ENCODE data around the gene WASF2.
"Not testable (repeated sequence)": the region's sequence is repeated elsewhere in the genome, so short reads cannot be mapped to it uniquely, and the experiment has no call there.

Gene WASF2

GRCh38 chr1:27515626-27516025 is 25.7 kb upstream of the WASF2 start:
- H3K4me1 ChIP-seq = no peaks in the 10 kb centered on the region
- H3K9me3 ChIP-seq = no peaks in the 10 kb centered on the region
- no peaks in the 10 kb centered on the region for H3K36me3 ChIP-seq (replicated peaks)
- H3K4me3 ChIP-seq = no peak overlapping the region
- no peak for DNase-seq (ENCODE audit: low spot score in 2 of 2)
- in situ Hi-C loops (cut with MboI; ENCODE audit: low sequenced_read_pairs) = no loop called here
- no peaks in the 10 kb centered on the region for H3K27me3 ChIP-seq (ENCODE audit: low read depth)

- Histone ChIP-seq H3K27me3 (ENCODE audit: low read depth) (no peaks in the 10 kb centered on the region), H3K9me3 (no peaks in the 10 kb centered on the region), H3K4me3 (no peak overlapping the region), H3K4me1 (no peaks in the 10 kb centered on the region), H3K36me3 (replicated peaks) (no peaks in the 10 kb centered on the region)
- DNase-seq (ENCODE audit: low spot score in 2 of 2) = no peak
- in situ Hi-C loops (cut with MboI; ENCODE audit: low sequenced_read_pairs) = no loop called here
Observed at GRCh38 chr1:27513958-27514357, 24.0 kb upstream of the WASF2 start.

- DNase-seq (ENCODE audit: low spot score in 2 of 2) = no peak
- Histone ChIP-seq H3K36me3 (replicated peaks) (no peaks in the 10 kb centered on the region), H3K27me3 (ENCODE audit: low read depth) (no peaks in the 10 kb centered on the region), H3K4me3 (no peak overlapping the region), H3K4me1 (no peaks in the 10 kb centered on the region), H3K9me3 (no peaks in the 10 kb centered on the region)
- in situ Hi-C loops (cut with MboI; ENCODE audit: low sequenced_read_pairs) = no loop called here
Observed at GRCh38 chr1:27513528-27513927, 23.6 kb upstream of the WASF2 start.

GRCh38 chr1:27509127-27510080 is 19.4 kb upstream of the WASF2 start:
- peaks cover 7% of the 10 kb centered on the region for H3K4me1 ChIP-seq
- in situ Hi-C loops (cut with MboI; ENCODE audit: low sequenced_read_pairs) = no loop called here
- no peak for DNase-seq (ENCODE audit: low spot score in 2 of 2)

GRCh38 chr1:27507960-27508665 is 18.1 kb upstream of the WASF2 start:
- DNase-seq (ENCODE audit: low spot score in 2 of 2) = no peak
- Histone ChIP-seq H3K27me3 (ENCODE audit: low read depth) (no peaks in the 10 kb centered on the region), H3K9me3 (no peaks in the 10 kb centered on the region), H3K4me1 (peaks cover 14% of the 10 kb centered on the region), H3K36me3 (replicated peaks) (no peaks in the 10 kb centered on the region), H3K4me3 (no peak overlapping the region)
- in situ Hi-C loops (cut with MboI; ENCODE audit: low sequenced_read_pairs) = no loop called here

More at GRCh38 chr1:27509127-27510080, 19.4 kb upstream of the WASF2 start:
- Histone ChIP-seq H3K4me3 (no peak overlapping the region), H3K9me3 (no peaks in the 10 kb centered on the region), H3K27me3 (ENCODE audit: low read depth) (no peaks in the 10 kb centered on the region), H3K36me3 (replicated peaks) (no peaks in the 10 kb centered on the region)

GRCh38 chr1:27506703-27507102 is 16.7 kb upstream of the WASF2 start:
- H3K4me3 ChIP-seq = no peak overlapping the region
- in situ Hi-C loops (cut with MboI; ENCODE audit: low sequenced_read_pairs) = no loop called here
- no peaks in the 10 kb centered on the region for H3K27me3 ChIP-seq (ENCODE audit: low read depth)
- DNase-seq (ENCODE audit: low spot score in 2 of 2) = no peak
- no peaks in the 10 kb centered on the region for H3K36me3 ChIP-seq (replicated peaks)
- H3K4me1 ChIP-seq = peaks cover 14% of the 10 kb centered on the region
- no peaks in the 10 kb centered on the region for H3K9me3 ChIP-seq

- in situ Hi-C loops (cut with MboI; ENCODE audit: low sequenced_read_pairs) = no loop called here
- Histone ChIP-seq H3K4me3 (no peak overlapping the region), H3K9me3 (no peaks in the 10 kb centered on the region), H3K36me3 (replicated peaks) (no peaks in the 10 kb centered on the region), H3K4me1 (peaks cover 14% of the 10 kb centered on the region), H3K27me3 (ENCODE audit: low read depth) (no peaks in the 10 kb centered on the region)
- no peak for DNase-seq (ENCODE audit: low spot score in 2 of 2)
Observed at GRCh38 chr1:27505420-27505680, 15.4 kb upstream of the WASF2 start.

GRCh38 chr1:27504588-27505419 is 14.8 kb upstream of the WASF2 start:
- no peaks in the 10 kb centered on the region for H3K27me3 ChIP-seq (ENCODE audit: low read depth)
- DNase-seq (ENCODE audit: low spot score in 2 of 2) = peak in 1 of 2 experiments; percentile 72
- no peak overlapping the region for H3K4me3 ChIP-seq
- H3K36me3 ChIP-seq (replicated peaks) = no peaks in the 10 kb centered on the region
- in situ Hi-C loops (cut with MboI; ENCODE audit: low sequenced_read_pairs) = no loop called here
- no peaks in the 10 kb centered on the region for H3K9me3 ChIP-seq
- H3K4me1 ChIP-seq = peaks cover 14% of the 10 kb centered on the region

GRCh38 chr1:27503844-27504587 is 14.0 kb upstream of the WASF2 start:
- no peak for DNase-seq (ENCODE audit: low spot score in 2 of 2)
- in situ Hi-C loops (cut with MboI; ENCODE audit: low sequenced_read_pairs) = no loop called here

GRCh38 chr1:27503033-27503432 is 13.1 kb upstream of the WASF2 start:
- Histone ChIP-seq H3K4me1 (peaks cover 14% of the 10 kb centered on the region), H3K4me3 (no peak overlapping the region), H3K9me3 (no peaks in the 10 kb centered on the region), H3K27me3 (ENCODE audit: low read depth) (no peaks in the 10 kb centered on the region), H3K36me3 (replicated peaks) (no peaks in the 10 kb centered on the region)
- in situ Hi-C loops (cut with MboI; ENCODE audit: low sequenced_read_pairs) = no loop called here
- no peak for DNase-seq (ENCODE audit: low spot score in 2 of 2)

More at GRCh38 chr1:27503844-27504587, 14.0 kb upstream of the WASF2 start:
- H3K4me3 ChIP-seq = no peak overlapping the region
- no peaks in the 10 kb centered on the region for H3K27me3 ChIP-seq (ENCODE audit: low read depth)
- no peaks in the 10 kb centered on the region for H3K36me3 ChIP-seq (replicated peaks)
- no peaks in the 10 kb centered on the region for H3K9me3 ChIP-seq
- H3K4me1 ChIP-seq = peaks cover 14% of the 10 kb centered on the region

GRCh38 chr1:27501159-27501558 is 11.2 kb upstream of the WASF2 start:
- in situ Hi-C loops (cut with MboI; ENCODE audit: low sequenced_read_pairs); H3K36me3 ChIP-seq (replicated peaks): not testable (repeated sequence)

GRCh38 chr1:27499142-27499541 is 9.2 kb upstream of the WASF2 start:
- H3K36me3 ChIP-seq (replicated peaks) = no peaks in the 10 kb centered on the region

More at GRCh38 chr1:27501159-27501558, 11.2 kb upstream of the WASF2 start:
- H3K9me3 ChIP-seq; H3K4me3 ChIP-seq; H3K27me3 ChIP-seq (ENCODE audit: low read depth); DNase-seq (ENCODE audit: low spot score in 2 of 2): not testable (repeated sequence)
- H3K4me1 ChIP-seq = peaks cover 18% of the 10 kb centered on the region

GRCh38 chr1:27496604-27497155 is 6.7 kb upstream of the WASF2 start:
- in situ Hi-C loops (cut with MboI; ENCODE audit: low sequenced_read_pairs) = no loop called here
- peak in 1 of 2 experiments; percentile 64 for DNase-seq (ENCODE audit: low spot score in 2 of 2)
- Histone ChIP-seq H3K27me3 (ENCODE audit: low read depth) (no peaks in the 10 kb centered on the region), H3K4me3 (no peak overlapping the region), H3K36me3 (replicated peaks) (no peaks in the 10 kb centered on the region), H3K4me1 (peaks cover 8% of the 10 kb centered on the region), H3K9me3 (no peaks in the 10 kb centered on the region)

More at GRCh38 chr1:27499142-27499541, 9.2 kb upstream of the WASF2 start:
- DNase-seq (ENCODE audit: low spot score in 2 of 2) = no peak
- Histone ChIP-seq H3K4me3 (no peak overlapping the region), H3K4me1 (peaks cover 9% of the 10 kb centered on the region; the same call in 1 of the 2 replicates), H3K27me3 (ENCODE audit: low read depth) (no peaks in the 10 kb centered on the region), H3K9me3 (no peaks in the 10 kb centered on the region)
- in situ Hi-C loops (cut with MboI; ENCODE audit: low sequenced_read_pairs) = no loop called here

All from HAP-1 (cell line).